Stimulated activated CD8-positive, alpha-beta memory T cell treated with anti-CD3 and anti-CD28 coated beads, Interleukin-4, amount 100 ng/mL, for 24 hours (primary cell): Measurements from ENCODE around the gene ZNF513.
"Not testable (repeated sequence)": the region's sequence is repeated elsewhere in the genome, so short reads cannot be mapped to it uniquely, and the experiment has no call there.

Experiments
- DNase-seq: peaks from one replicate; pipeline ENCODE4 v3.0.0-alpha.2; 2020; ENCODE audit warnings: low read depth

The ZNF513 gene

DNA sequence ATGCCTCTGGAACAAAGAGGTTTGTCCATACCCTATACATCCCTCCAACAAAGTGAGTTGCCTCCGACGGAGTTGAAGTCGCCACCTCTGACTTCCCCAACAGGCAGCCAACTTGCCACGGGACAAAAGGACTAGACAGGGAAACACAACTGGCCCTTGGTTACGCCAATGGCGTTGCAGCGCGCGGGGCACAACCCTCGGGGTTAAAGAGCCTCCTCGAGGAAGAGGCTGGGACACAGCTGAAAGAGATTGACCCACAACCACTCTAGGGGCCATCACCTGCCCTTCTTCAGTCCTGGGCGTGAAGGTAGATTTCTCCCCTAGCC lies 24.5 kb downstream of the ZNF513 start:
- DNase-seq: no peak

GRCh38 chr2:27354597-27354927 lies 26.0 kb downstream of the ZNF513 start:
- DNase-seq: no peak

GRCh38 chr2:27353762-27354596 lies 26.6 kb downstream of the ZNF513 start:
- DNase-seq: no peak

DNA sequence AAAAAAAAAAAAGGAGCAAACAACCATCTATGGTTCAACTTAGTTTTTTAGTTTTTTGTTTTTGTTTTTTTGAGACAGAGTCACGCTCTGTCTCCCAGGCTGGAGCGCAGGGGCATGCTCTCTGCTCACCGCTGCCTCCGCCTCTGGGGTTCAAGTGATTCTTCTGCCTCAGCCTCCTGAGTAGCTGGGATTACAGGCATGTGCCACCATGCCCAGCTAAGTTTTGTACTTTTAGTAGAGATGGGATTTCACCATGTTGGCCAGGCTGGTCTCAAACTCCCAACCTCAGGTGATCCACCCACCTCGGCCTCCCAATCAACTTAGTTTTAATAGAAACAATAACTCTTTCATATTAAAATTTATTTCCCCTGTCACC lies 27.2 kb downstream of the ZNF513 start:
- DNase-seq: not testable (repeated sequence)

DNA sequence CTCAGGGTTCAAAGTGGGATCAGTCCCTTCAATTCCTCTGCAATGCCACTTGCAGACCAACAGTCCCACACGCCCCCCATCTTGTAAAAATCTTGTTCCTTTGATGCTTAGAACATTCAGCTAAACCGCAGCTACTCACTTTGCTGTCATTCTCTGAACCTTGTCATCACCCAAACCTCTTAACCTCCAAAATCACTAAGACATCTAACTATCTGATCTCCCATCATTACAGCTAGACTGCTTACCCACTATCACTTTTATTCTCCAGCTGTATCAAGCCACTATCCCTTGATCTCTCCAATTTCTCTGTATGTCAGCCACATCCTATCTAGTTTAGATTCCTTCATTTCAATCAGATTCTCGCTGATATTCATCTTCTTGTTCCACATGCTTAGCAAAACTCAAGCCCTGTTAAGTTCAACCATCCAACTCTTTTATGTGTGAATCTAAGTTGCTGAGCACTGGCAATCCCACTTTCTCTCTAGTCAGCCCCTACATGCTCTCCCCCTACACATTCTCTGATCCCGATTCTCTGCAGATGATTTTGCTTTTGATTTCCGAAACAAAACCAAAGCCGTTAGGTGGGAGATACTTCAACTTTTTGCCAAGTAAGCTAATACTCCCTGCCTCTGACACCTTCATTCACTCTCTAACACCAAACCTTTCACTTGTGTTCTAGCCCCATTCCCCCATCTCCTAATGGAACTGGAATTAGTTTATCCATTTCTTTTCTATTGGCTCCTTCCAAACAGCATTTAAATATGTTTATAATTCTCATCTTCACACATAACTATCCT lies 28.5 kb downstream of the ZNF513 start:
- DNase-seq: no peak

GRCh38 chr2:27350106-27350693 lies 30.3 kb downstream of the ZNF513 start:
- no peak for DNase-seq

- DNase-seq: no peak
These were observed 32.9 kb downstream of the ZNF513 start for GRCh38 chr2:27347641-27348040.

DNA sequence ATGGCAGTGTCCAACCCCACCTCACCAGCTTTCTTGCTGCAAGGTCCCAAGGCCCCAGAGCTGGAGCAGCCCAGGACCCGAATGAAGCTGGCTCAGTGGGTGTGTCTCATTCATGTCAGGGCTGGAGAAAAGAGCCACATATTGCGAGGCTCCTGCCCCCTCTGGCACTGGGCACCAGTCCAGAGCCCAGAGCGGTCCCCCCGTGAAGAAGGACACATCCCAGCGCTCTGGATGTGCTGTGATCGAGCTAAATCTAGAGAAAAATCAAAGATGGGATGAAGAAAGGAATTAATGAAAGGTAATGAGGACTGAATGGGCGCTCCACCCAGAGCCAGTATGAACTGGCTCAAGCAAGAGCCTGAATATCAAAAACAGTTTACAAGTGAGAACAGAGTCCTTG lies 44.4 kb downstream of the ZNF513 start:
- DNase-seq: no peak

GRCh38 chr2:27335311-27335710 lies 45.2 kb downstream of the ZNF513 start:
- DNase-seq: no peak
